Limb (tissue), 2 donors: Measurements from ENCODE around the gene KCTD15.

Source experiments
- DNase-seq, 2 donors: peaks; one replicate each; pipeline ENCODE4 v3.0.0-alpha.2; 2016; ENCODE audit errors: extremely low spot score in 2 of 2

KCTD15 gene

GRCh38 chr19:33849551-33850147 is 53.0 kb downstream of the KCTD15 start:
- no peak for DNase-seq

GRCh38 chr19:33859016-33859415 is 62.3 kb downstream of the KCTD15 start:
- DNase-seq, result no peak

GRCh38 chr19:33860312-33861090 is 63.8 kb downstream of the KCTD15 start:
- DNase-seq, result no peak

DNA sequence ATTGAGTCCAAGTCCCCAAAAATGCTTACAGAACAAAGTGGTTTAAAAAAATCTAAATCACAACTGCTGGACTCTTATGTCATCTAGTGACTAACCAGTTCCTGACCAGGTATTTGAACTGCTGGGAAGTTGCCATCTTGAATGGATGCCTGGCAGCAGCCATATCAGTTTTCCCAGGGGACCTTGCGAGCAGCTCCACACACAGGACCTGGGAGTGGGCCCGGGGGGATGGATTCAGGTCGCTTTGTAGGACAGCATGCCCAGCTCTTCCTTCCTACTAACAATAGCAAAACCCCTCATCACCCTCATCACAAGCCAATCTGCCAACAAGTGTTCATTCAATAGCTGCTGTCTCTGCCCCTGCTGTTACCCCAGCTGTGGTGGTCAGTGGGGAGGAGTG is 65.3 kb downstream of the KCTD15 start:
- DNase-seq, result no peak

DNA sequence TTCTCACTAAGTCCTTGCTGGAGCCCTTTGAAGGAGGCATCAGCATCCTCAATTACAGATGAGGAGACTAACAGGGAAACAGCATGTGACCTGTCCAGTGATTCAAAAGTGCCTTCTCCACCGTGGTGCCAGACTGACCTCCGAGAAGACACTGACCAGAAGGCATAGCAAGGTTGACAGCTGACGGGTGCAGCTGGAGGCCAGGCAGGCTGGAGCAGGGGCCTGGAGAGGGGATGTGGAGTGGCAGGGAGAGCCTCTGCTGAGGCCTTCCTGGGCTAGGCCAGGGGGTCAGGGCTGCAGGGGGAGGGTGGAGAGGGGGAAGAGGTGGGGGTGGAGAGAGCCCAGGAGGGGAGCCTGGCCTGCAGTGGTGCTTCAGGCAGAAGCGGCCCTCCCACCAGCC is 66.3 kb downstream of the KCTD15 start:
- DNase-seq, result no peak

DNA sequence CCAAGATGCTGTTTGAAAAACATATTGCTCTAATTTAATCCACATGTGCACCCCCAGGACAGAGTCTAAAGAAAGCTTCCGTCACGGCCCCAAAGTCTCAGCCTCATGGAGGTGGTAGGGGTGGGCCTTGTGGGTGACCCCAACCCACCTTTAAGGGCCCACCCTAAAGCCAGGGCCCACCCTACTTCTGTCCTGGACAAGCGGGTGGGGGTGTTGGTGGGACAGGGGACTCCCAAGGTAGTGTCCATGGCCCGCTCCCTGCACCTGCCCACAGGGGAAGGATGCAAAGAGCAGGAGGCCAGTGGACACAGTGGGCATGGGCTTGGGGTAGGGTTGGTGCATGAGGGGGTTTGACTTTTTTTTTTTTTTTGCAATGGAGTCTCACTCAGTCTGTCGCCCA is 66.8 kb downstream of the KCTD15 start:
- DNase-seq, result no peak

DNA sequence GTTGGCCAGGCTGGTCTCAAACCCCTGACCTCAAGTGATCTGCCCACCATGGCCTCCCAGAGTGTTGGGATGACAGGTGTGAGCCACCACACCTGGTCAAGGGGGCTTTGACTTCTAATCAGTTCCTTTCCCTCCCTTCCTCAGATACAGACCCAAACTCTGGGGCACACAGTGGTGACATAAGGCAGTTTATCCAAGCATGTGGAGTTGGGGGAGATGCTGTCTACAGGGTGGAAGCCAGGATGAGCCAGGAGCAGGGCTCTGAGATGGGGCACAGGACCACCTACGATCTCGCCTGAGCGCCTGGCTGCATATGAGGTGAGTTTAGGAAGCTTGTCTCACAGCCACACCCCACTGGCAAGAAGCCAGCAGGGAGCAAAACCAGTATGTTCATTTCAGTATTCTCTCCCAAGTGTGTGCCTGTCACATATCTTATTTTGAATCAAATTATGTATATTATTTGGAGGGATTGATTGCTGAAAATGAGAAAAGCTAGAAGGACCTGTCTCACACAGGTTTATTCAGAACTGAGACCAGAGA is 67.7 kb downstream of the KCTD15 start:
- no peak for DNase-seq

GRCh38 chr19:33865306-33865705 is 68.6 kb downstream of the KCTD15 start:
- DNase-seq, result no peak
